GM12878 (cell line): Measurements from ENCODE around the gene PALMD. TPM values are rescaled to one million over a fixed set of nuclear protein-coding genes. Genes with fewer than 3 reads are reported as not detected.

Experiments
- ATAC-seq: fragments of 200-7000 bp; cut with Tn5 transposase; 3 replicates; pipeline ENCODE4 v1.9.1; 2020; ENCODE audit warnings: mild to moderate bottlenecking, moderate library complexity
- BruUV-seq: library from RNA; stranded (reverse); fragments of 400-500 nt; replicated peaks from 2 replicates; lab custom pipeline; 2021; lab: Mats Ljungman, UMichigan
- CTCF ChIA-PET: fragments of 300-600 bp; sonication (Branson Sonifier 250); formaldehyde crosslinking; extraction: SDS; loops from one replicate; lab custom pipeline; 2021; ENCODE audit warnings: inconsistent platforms; lab: Yijun Ruan, JAX
- POLR2A ChIA-PET: fragments of 350-600 bp; formaldehyde crosslinking; extraction: SDS; loops from one replicate; lab custom pipeline; 2021; ENCODE audit warnings: inconsistent platforms; lab: Charles Lee
- RAD21 ChIA-PET: fragments of 300-600 bp; sonication (Branson Sonifier 250); formaldehyde crosslinking; loops from one replicate; lab custom pipeline; 2023; ENCODE audit warnings: antibody characterized with exemption; ENCODE audit not compliant: unreplicated experiment; lab: Charles Lee
- SMC1A ChIA-PET: fragments of 300-600 bp; sonication (Branson Sonifier 250); formaldehyde crosslinking; loops from one replicate; lab custom pipeline; 2023; ENCODE audit not compliant: unreplicated experiment, uncharacterized antibody; lab: Charles Lee
- DNase-seq: peaks from one replicate; pipeline ENCODE4 v3.0.0-alpha.2; 2011; ENCODE audit warnings: low read depth, low spot score
- FAIRE-seq: peaks from 3 replicates; lab custom pipeline; 2011; peaks lifted over from hg19 to GRCh38; lab: Jason Lieb, UNC
- H2AFZ ChIP-seq: 2 replicates; pipeline ENCODE4 v1.6.0; 2011; ENCODE audit warnings: low read depth, low read length, control low read depth; ENCODE audit not compliant: control insufficient read depth
- H3K27ac ChIP-seq: 2 replicates; pipeline ENCODE4 v1.5.1; 2011; ENCODE audit warnings: control low read depth; ENCODE audit not compliant: control insufficient read depth, insufficient read depth
- H3K27me3 ChIP-seq, 2 experiments: replicated peaks in 1 of 2; 2 replicates each; pipeline versions ENCODE4 v1.6.0 to v1.6.1; 2011; ENCODE audit warnings: low read length in 1 of 2; ENCODE audit not compliant: control insufficient read depth in 2 of 2, insufficient read depth in 2 of 2
- H3K36me3 ChIP-seq, 2 experiments: 2 replicates each; pipeline ENCODE4 v1.5.1; 2011; ENCODE audit warnings: low read length in 1 of 2; ENCODE audit not compliant: control insufficient read depth in 2 of 2, insufficient read depth in 2 of 2
- H3K4me1 ChIP-seq: 2 replicates; pipeline ENCODE4 v1.6.1; 2011; ENCODE audit warnings: mild to moderate bottlenecking, low read length, moderate library complexity, mixed read lengths; ENCODE audit not compliant: control insufficient read depth, insufficient read depth
- H3K4me2 ChIP-seq: 2 replicates; pipeline ENCODE4 v1.6.0; 2011; ENCODE audit warnings: control low read depth; ENCODE audit not compliant: control insufficient read depth, insufficient read depth
- H3K4me3 ChIP-seq: fragments of 200-600 bp; sonication (generic); 2 replicates; pipeline ENCODE4 v1.5.1; 2016
- H3K79me2 ChIP-seq: 2 replicates; pipeline ENCODE4 v1.6.0; 2011; ENCODE audit warnings: low read length; ENCODE audit not compliant: control insufficient read depth, insufficient read depth
- H3K9ac ChIP-seq: 2 replicates; pipeline ENCODE4 v1.8.0; 2011; ENCODE audit warnings: low read length, control low read depth, mixed read lengths; ENCODE audit not compliant: control insufficient read depth, insufficient read depth
- H3K9me3 ChIP-seq: replicated peaks from 3 replicates; pipeline ENCODE4 v1.5.1; 2011; ENCODE audit warnings: mild to moderate bottlenecking, low read length; ENCODE audit not compliant: control insufficient read depth, insufficient read depth
- H4K20me1 ChIP-seq: 2 replicates; pipeline ENCODE4 v1.6.0; 2011; ENCODE audit not compliant: control insufficient read depth, insufficient read depth
- IKZF1 ChIP-seq: fragments of 450-650 bp; conservative IDR thresholded peaks from 2 replicates; pipeline ENCODE4 v1.6.1; 2017; ENCODE audit warnings: antibody characterized with exemption, mild to moderate bottlenecking
- POU2F2 ChIP-seq: IDR thresholded peaks from 3 replicates; pipeline ENCODE4 v1.6.1; 2011; ENCODE audit warnings: low read depth, mild to moderate bottlenecking, low read length, borderline replicate concordance
- RFX5 ChIP-seq: IDR thresholded peaks from 2 replicates; pipeline ENCODE4 v1.6.1; 2011; ENCODE audit warnings: low read depth, low read length, improper control_type of control experiment
- SREBF1 ChIP-seq: IDR thresholded peaks from 2 replicates; pipeline ENCODE4 v1.6.1; 2012; ENCODE audit warnings: mild to moderate bottlenecking, low read length
- WGBS: methylation state at CpG from one replicate; pipeline ENCODE4 v1.1.6; 2016; ENCODE audit warnings: low lambda C conversion rate; ENCODE audit not compliant: insufficient replicate concordance, insufficient coverage; ENCODE audit errors: missing lambda C conversion rate; 5-methylcytosine and 5-hydroxymethylcytosine counted together
- in situ Hi-C: fragments of 300-500 bp; cut with MboI; formaldehyde crosslinking; loops from 9 replicates; pipeline ENCODE4 v1.14.3; 2018; ENCODE audit warnings: mixed read lengths
- intact Hi-C: fragments of 100-400 bp; cut with micrococcal nuclease; formaldehyde crosslinking; loops from one replicate; pipeline ENCODE4 v1.14.2; 2022; ENCODE audit not compliant: unreplicated experiment
- polyA plus RNA-seq, 11 experiments: library from polyadenylated mRNA; depleted of rRNA in 4 of 11; unstranded in 6 of 11; stranded (reverse) in 5 of 11; fragments of >200 nt; fragmentation: Nextera tagmentation in 4 of 11; fragmentation: Illumina TruSeq in 1 of 11; extraction: Ambion mirVana in 4 of 11; extraction: Trizol in 1 of 11; gene quantifications; 1 replicate in 1 of 11; 2 replicates in 10 of 11; pipeline versions ENCODE4 v1.2.1 to v1.2.3, GENCODE V29; 2011 to 2016; ENCODE audit warnings: inconsistent platforms in 2 of 11, missing spikeins in 2 of 11, low read depth in 1 of 11
- total RNA-seq, 4 experiments: library from RNA; depleted of rRNA in 3 of 4; stranded (reverse); fragments of >200 nt in 3 of 4; fragmentation: Illumina TruSeq in 1 of 4; extraction: Trizol in 1 of 4; gene quantifications; 2 replicates each; pipeline versions ENCODE4 v1.2.1 to v1.2.3, GENCODE V29; 2013 to 2021
- TF ChIP-seq, protein P1 (sequence below), 3 experiments: IDR thresholded peaks in 2 of 3; conservative IDR thresholded peaks in 1 of 3; 2 replicates each; pipeline ENCODE4 v1.5.1; 2011; ENCODE audit warnings: low read depth in 3 of 3, low read length in 3 of 3, mild to moderate bottlenecking in 3 of 3, control low read depth in 2 of 3, moderate library complexity in 2 of 3, inconsistent platforms in 1 of 3, mixed read lengths in 1 of 3; ENCODE audit not compliant: control insufficient read depth in 2 of 3, insufficient read depth in 1 of 3; ENCODE audit errors: extremely low read depth in 1 of 3

Gene PALMD
- total and polyA plus RNA-seq, 10 of the 15 experiments (the other 5 are each of a cell fraction or from before 2014, with no cell fraction given), result under 0.01 to 0.09 (median 0.04) TPM; not detected in 4

DNA sequence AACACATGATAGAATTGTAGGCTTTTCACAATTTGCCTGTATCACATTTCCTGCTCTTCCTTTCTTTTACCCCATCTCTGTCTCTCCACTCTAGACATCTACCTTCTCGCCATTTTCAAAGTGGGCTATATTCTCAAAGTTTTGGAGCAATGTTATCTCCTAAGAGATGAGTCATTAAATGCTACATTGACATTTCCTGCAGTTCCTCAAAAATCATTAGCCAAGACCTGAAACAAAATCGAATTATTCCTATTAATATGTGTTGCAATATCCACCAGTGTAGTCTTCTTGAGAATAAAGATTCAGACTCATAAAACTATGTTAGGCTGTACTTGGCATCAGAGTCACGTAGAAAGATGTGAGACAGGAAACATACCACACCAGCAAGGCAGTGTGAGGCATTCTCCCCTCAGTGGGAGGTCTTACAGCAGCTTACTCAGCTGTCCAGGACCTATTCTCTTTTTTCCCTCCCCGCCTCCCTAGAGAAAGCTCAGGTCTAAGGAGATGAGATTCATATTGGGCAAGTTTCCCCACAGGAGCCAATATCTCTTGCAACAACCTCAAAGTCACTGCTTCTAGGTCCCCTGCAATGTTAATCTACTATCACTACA, 81.8 kb downstream of the PALMD start:
- TF ChIP-seq SREBF1 (no peak), POU2F2 (no peak)
- TF ChIP-seq, all 136 proteins: peak for 0
- no peak overlapping the region for H3K4me2 ChIP-seq
- SMC1A ChIA-PET, result interaction anchor here (0.6 to 1.8 kb wide), 3 partner anchors 11 to 15 kb away, joined by 3 to 4 read pairs (median 3); no protein-coding TSS in a partner anchor
- CTCF ChIA-PET, result interaction anchor here (1.6 kb wide), 1 partner anchor 14 kb away, joined by 3 read pairs; no protein-coding TSS in a partner anchor
- no peaks in the 10 kb centered on the region for H3K79me2 ChIP-seq
- RAD21 ChIA-PET, result no interaction called here
- FAIRE-seq, result no peak
- in situ Hi-C loops, result no loop called here
- H3K4me3 ChIP-seq, result no peak overlapping the region
- H4K20me1 ChIP-seq, result no peaks in the 10 kb centered on the region
- no peaks in the 10 kb centered on the region for H3K9me3 ChIP-seq
- peaks cover 4% of the 10 kb centered on the region; the same call in 1 of the 2 replicates for H3K4me1 ChIP-seq
- H3K27ac ChIP-seq, result no peak overlapping the region
- 91% methylated on average over 4 of the region's 4 CpGs for WGBS
- H3K27me3 ChIP-seq, result no peaks in the 10 kb centered on the region
- H3K9ac ChIP-seq, result no peak overlapping the region
- H3K36me3 ChIP-seq, result peaks cover 0 to 7% of the 10 kb centered on the region in 2 experiments; a peak in 1 of 4 replicates
- POLR2A ChIA-PET, result no interaction called here
- H2AFZ ChIP-seq, result no peak overlapping the region
- no peak for DNase-seq
- ATAC-seq, result no peak
- no TSS peak for BruUV-seq
- intact Hi-C loops, result no loop called here

DNA sequence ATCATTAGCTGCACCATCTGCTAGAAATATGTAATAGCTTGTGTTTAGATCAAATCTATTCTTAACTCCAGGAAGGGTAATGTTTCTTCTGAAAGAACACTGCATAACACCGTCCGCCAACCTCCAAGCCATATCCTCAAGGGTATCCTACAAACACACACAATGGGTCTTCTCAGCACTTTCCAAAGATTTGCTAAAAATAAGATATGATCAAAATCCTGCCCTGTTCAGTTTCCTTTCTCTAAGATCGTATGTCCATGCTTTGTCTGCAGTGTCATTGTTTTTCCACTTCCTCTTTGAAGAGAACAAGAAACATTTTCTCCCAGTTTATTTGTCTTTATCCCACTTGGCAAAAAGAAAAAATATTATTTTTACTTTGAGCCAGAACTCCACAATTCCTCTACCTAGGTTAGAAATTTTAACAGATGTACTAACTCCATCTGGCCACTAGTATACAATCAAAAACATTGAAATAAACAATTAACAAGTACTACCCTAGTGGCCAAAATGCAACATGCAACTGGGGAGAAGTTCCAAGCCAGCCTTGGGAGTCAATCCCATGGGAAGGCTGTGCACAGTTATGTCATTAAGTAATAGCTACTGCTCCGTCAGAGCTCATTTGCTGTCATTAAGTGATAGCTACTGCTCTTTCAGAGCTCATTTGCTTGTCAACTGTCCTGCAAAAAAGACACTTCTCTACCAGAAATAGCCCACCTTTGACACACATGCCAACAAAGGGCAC, 82.8 kb downstream of the PALMD start:
- no TSS peak for BruUV-seq
- ATAC-seq (peak; percentile 81), DNase-seq (no peak), FAIRE-seq (no peak)
- no peak overlapping the region for H3K4me2 ChIP-seq
- ChIA-PET SMC1A (no interaction called here), RAD21 (interaction anchor here (0.6 kb wide), 1 partner anchor 35 kb away, joined by 3 read pairs; no protein-coding TSS in a partner anchor), POLR2A (interaction anchor here (0.8 to 1.2 kb wide), 2 partner anchors 20 to 36 kb away, joined by 3 read pairs; no protein-coding TSS in a partner anchor), CTCF (interaction anchor here (1.6 kb wide), 1 partner anchor 13 kb away, joined by 3 read pairs; no protein-coding TSS in a partner anchor)
- 82% methylated on average over 4 of the region's 4 CpGs for WGBS
- peaks cover 0 to 11% of the 10 kb centered on the region in 2 experiments; a peak in 2 of 4 replicates for H3K36me3 ChIP-seq
- H3K27me3 ChIP-seq, result no peaks in the 10 kb centered on the region
- no peak overlapping the region for H3K4me3 ChIP-seq
- H3K27ac ChIP-seq, result no peak overlapping the region
- H3K9me3 ChIP-seq, result no peaks in the 10 kb centered on the region
- intact Hi-C loops (no loop called here), in situ Hi-C loops (no loop called here)
- H3K9ac ChIP-seq, result no peak overlapping the region
- H2AFZ ChIP-seq, result no peak overlapping the region
- H4K20me1 ChIP-seq, result no peaks in the 10 kb centered on the region
- TF ChIP-seq IKZF1, result peak; percentile 39; the same call in 1 of the 2 replicates
- no peak for TF ChIP-seq RFX5
- TF ChIP-seq, protein P1, sequence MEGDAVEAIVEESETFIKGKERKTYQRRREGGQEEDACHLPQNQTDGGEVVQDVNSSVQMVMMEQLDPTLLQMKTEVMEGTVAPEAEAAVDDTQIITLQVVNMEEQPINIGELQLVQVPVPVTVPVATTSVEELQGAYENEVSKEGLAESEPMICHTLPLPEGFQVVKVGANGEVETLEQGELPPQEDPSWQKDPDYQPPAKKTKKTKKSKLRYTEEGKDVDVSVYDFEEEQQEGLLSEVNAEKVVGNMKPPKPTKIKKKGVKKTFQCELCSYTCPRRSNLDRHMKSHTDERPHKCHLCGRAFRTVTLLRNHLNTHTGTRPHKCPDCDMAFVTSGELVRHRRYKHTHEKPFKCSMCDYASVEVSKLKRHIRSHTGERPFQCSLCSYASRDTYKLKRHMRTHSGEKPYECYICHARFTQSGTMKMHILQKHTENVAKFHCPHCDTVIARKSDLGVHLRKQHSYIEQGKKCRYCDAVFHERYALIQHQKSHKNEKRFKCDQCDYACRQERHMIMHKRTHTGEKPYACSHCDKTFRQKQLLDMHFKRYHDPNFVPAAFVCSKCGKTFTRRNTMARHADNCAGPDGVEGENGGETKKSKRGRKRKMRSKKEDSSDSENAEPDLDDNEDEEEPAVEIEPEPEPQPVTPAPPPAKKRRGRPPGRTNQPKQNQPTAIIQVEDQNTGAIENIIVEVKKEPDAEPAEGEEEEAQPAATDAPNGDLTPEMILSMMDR (IDR thresholded peaks at IDR 0.05 in 2 of 3, conservative IDR thresholded peaks at IDR 0.05 in 1 of 3; ENCODE audit: control insufficient read depth in 2 of 3, extremely low read depth in 1 of 3, insufficient read depth in 1 of 3, low read depth in 3 of 3, low read length in 3 of 3), result peak in 2 of 3 experiments; percentile 42 to 63; a peak in 4 of 6 replicates
- no peaks in the 10 kb centered on the region for H3K79me2 ChIP-seq
- H3K4me1 ChIP-seq, result peaks cover 4% of the 10 kb centered on the region; the same call in 1 of the 2 replicates
